ENCODE results near the gene OR52N5. TPM values are rescaled to one million over a fixed set of nuclear protein-coding genes. Genes with fewer than 3 reads are reported as not detected.

The OR52N5 gene
- total and polyA plus RNA-seq, 2 of the 13 experiments (the other 11 are each of a cell fraction or from before 2014, with no cell fraction given): not detected

GRCh38 chr11:5726351-5726750, 56.8 kb downstream of the OR52N5 start:
- no peak for ATAC-seq
- 11% methylated on average over 1 of the region's 1 CpG for WGBS (ENCODE audit: low lambda C conversion rate)
- H2AFZ ChIP-seq (ENCODE audit: low read length): no peak overlapping the region
- no peak overlapping the region for H3K4me3 ChIP-seq (replicated peaks in 1 of 3; ENCODE audit: insufficient read depth in 1 of 3, low read depth in 2 of 3, low read length in 3 of 3)
- POLR2A ChIA-PET: no interaction called here
- no peak for FAIRE-seq
- no peaks in the 10 kb centered on the region for H3K9me3 ChIP-seq (ENCODE audit: low read length)
- no peaks in the 10 kb centered on the region for H3K79me2 ChIP-seq (ENCODE audit: insufficient read depth, low read length)
- in situ Hi-C loops (cut with HindIII; ENCODE audit: extremely low pct_ligation_motif_present, low pct_unique_long_range_greater_than_20kb) (no loop called here), intact Hi-C loops (cut with micrococcal nuclease; ENCODE audit: unreplicated experiment) (no loop called here)
- H4K20me1 ChIP-seq (ENCODE audit: insufficient read depth, low read length): no peaks in the 10 kb centered on the region
- no peak for TF ChIP-seq ZBTB42 (CRISPR knock-in tag; IDR thresholded peaks at IDR 0.05)
- no peak for TF ChIP-seq ZNF460 (CRISPR knock-in tag; IDR thresholded peaks at IDR 0.05; ENCODE audit: borderline replicate concordance)
- no peak for TF ChIP-seq GMEB2 (CRISPR knock-in tag; IDR thresholded peaks at IDR 0.05; ENCODE audit: low read depth)
- TF ChIP-seq, protein P1, sequence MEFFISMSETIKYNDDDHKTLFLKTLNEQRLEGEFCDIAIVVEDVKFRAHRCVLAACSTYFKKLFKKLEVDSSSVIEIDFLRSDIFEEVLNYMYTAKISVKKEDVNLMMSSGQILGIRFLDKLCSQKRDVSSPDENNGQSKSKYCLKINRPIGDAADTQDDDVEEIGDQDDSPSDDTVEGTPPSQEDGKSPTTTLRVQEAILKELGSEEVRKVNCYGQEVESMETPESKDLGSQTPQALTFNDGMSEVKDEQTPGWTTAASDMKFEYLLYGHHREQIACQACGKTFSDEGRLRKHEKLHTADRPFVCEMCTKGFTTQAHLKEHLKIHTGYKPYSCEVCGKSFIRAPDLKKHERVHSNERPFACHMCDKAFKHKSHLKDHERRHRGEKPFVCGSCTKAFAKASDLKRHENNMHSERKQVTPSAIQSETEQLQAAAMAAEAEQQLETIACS (CRISPR knock-in tag; IDR thresholded peaks at IDR 0.05): no peak
- TF ChIP-seq, protein P2, sequence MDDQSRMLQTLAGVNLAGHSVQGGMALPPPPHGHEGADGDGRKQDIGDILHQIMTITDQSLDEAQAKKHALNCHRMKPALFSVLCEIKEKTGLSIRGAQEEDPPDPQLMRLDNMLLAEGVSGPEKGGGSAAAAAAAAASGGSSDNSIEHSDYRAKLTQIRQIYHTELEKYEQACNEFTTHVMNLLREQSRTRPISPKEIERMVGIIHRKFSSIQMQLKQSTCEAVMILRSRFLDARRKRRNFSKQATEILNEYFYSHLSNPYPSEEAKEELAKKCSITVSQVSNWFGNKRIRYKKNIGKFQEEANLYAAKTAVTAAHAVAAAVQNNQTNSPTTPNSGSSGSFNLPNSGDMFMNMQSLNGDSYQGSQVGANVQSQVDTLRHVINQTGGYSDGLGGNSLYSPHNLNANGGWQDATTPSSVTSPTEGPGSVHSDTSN (CRISPR knock-in tag; IDR thresholded peaks at IDR 0.05; ENCODE audit: borderline replicate concordance): no peak
- no peak for TF ChIP-seq RARA (CRISPR knock-in tag; IDR thresholded peaks at IDR 0.05)
- TF ChIP-seq ZNF543 (CRISPR knock-in tag; IDR thresholded peaks at IDR 0.05): no peak
- no peak for TF ChIP-seq MXD4 (CRISPR knock-in tag; IDR thresholded peaks at IDR 0.05)
- no peak for TF ChIP-seq AKAP8 (CRISPR knock-in tag; IDR thresholded peaks at IDR 0.05)
- TF ChIP-seq, protein P3, sequence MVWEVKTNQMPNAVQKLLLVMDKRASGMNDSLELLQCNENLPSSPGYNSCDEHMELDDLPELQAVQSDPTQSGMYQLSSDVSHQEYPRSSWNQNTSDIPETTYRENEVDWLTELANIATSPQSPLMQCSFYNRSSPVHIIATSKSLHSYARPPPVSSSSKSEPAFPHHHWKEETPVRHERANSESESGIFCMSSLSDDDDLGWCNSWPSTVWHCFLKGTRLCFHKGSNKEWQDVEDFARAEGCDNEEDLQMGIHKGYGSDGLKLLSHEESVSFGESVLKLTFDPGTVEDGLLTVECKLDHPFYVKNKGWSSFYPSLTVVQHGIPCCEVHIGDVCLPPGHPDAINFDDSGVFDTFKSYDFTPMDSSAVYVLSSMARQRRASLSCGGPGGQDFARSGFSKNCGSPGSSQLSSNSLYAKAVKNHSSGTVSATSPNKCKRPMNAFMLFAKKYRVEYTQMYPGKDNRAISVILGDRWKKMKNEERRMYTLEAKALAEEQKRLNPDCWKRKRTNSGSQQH (CRISPR knock-in tag; IDR thresholded peaks at IDR 0.05; ENCODE audit: low read depth): no peak
- no peak for TF ChIP-seq MIER3 (CRISPR knock-in tag; IDR thresholded peaks at IDR 0.05; ENCODE audit: borderline replicate concordance)
- no peak for TF ChIP-seq ZNF292 (CRISPR knock-in tag; IDR thresholded peaks at IDR 0.05; ENCODE audit: borderline replicate concordance, low read depth)
- BruUV-seq (replicated peaks): no TSS peak
- no peaks in the 10 kb centered on the region for H3K36me3 ChIP-seq (replicated peaks in 1 of 2; ENCODE audit: control insufficient read depth in 1 of 2, insufficient read depth in 2 of 2, low read length in 2 of 2)
- H3K9ac ChIP-seq (ENCODE audit: insufficient read depth, low read depth, low read length): no peak overlapping the region
- no peak overlapping the region for H3K27ac ChIP-seq (ENCODE audit: extremely low read length, insufficient read depth, low read length)
- no peak for DNase-seq (ENCODE audit: low spot score)
- H3K27me3 ChIP-seq (ENCODE audit: control insufficient read depth in 1 of 2, insufficient read depth in 2 of 2, low read length in 2 of 2): no peaks in the 10 kb centered on the region; a peak in 1 of 5 replicates
- peaks cover 9% of the 10 kb centered on the region for H3K4me1 ChIP-seq (ENCODE audit: insufficient read depth, low read length)
- H3K4me2 ChIP-seq (ENCODE audit: low read depth, low read length): no peak overlapping the region
- CTCF ChIA-PET (ENCODE audit: low intra/inter-chr PET ratio, low total read pairs): no interaction called here
